Panc1 (cell line): ENCODE data around the gene NDRG3. TPM values are rescaled to one million over a fixed set of nuclear protein-coding genes. Genes with fewer than 3 reads are reported as not detected.
"Not testable (repeated sequence)": the region's sequence is repeated elsewhere in the genome, so short reads cannot be mapped to it uniquely, and the experiment has no call there.

ENCODE experiments used
- ATAC-seq: fragments of 200-7000 bp; cut with Tn5 transposase; 2 replicates; pipeline ENCODE4 v1.9.1; 2020; ENCODE audit warnings: mild to moderate bottlenecking, moderate library complexity
- BruUV-seq: library from RNA; stranded (reverse); fragments of 400-500 nt; replicated peaks from 2 replicates; lab custom pipeline; 2021; lab: Mats Ljungman, UMichigan
- CTCF ChIA-PET: fragments of 300-600 bp; sonication (Branson Sonifier 250); formaldehyde crosslinking; loops from one replicate; lab custom pipeline; 2022; ENCODE audit warnings: antibody characterized with exemption; lab: Charles Lee
- POLR2A ChIA-PET: fragments of 300-600 bp; sonication (Branson Sonifier 250); formaldehyde crosslinking; loops from one replicate; lab custom pipeline; 2022; ENCODE audit warnings: antibody characterized with exemption; lab: Charles Lee
- DNase-seq: peaks from one replicate; pipeline ENCODE4 v3.0.0-alpha.2; 2010; ENCODE audit warnings: low read depth, low spot score
- H3K27ac ChIP-seq: 2 replicates; pipeline ENCODE4 v1.5.1; 2011; ENCODE audit warnings: mild to moderate bottlenecking, low read length, inconsistent platforms
- H3K27me3 ChIP-seq: fragments of 200-500 bp; sonication (Bioruptor generic); 2 replicates; pipeline ENCODE4 v1.6.0; 2014; ENCODE audit warnings: low read length, inconsistent platforms; ENCODE audit not compliant: control insufficient read depth, insufficient read depth
- H3K36me3 ChIP-seq: fragments of 200-500 bp; sonication (Bioruptor generic); 2 replicates; pipeline ENCODE4 v1.5.1; 2014; ENCODE audit warnings: inconsistent platforms, mild to moderate bottlenecking, low read length, moderate library complexity; ENCODE audit not compliant: control insufficient read depth, insufficient read depth
- H3K4me1 ChIP-seq: 2 replicates; pipeline ENCODE4 v1.5.1; 2011; ENCODE audit warnings: inconsistent platforms, mild to moderate bottlenecking, low read length, moderate library complexity; ENCODE audit not compliant: control insufficient read depth, insufficient read depth
- H3K4me3 ChIP-seq, 2 experiments: 2 replicates each; pipeline ENCODE4 v1.5.1; 2011 to 2012; ENCODE audit warnings: low read depth in 2 of 2, low read length in 2 of 2, mild to moderate bottlenecking in 2 of 2, inconsistent platforms in 1 of 2, moderate library complexity in 1 of 2
- H3K9me3 ChIP-seq: fragments of 200-500 bp; sonication (Bioruptor generic); 2 replicates; pipeline ENCODE4 v1.5.1; 2014; ENCODE audit warnings: low read depth, mild to moderate bottlenecking, inconsistent platforms, low read length, moderate library complexity; ENCODE audit not compliant: control insufficient read depth, insufficient read depth
- POLR2AphosphoS5 ChIP-seq: IDR thresholded peaks from 2 replicates; pipeline ENCODE4 v1.6.1; 2012; ENCODE audit warnings: mild to moderate bottlenecking, low read depth, low read length, moderate library complexity
- SIN3A ChIP-seq: IDR thresholded peaks from 2 replicates; pipeline ENCODE4 v1.6.1; 2012; ENCODE audit warnings: low read depth, mild to moderate bottlenecking, low read length, moderate library complexity, borderline replicate concordance; ENCODE audit not compliant: insufficient read depth
- TCF7L2 ChIP-seq: IDR thresholded peaks from 2 replicates; pipeline ENCODE4 v1.6.1; 2011; ENCODE audit warnings: mild to moderate bottlenecking, low read depth, low read length, inconsistent platforms
- in situ Hi-C: cut with HindIII; loops from 2 replicates; pipeline ENCODE4 v1.10.0; 2016; ENCODE audit warnings: low sequenced_read_pairs, low pct_unique_long_range_greater_than_20kb
- intact Hi-C: fragments of 100-400 bp; cut with micrococcal nuclease; formaldehyde crosslinking; loops from one replicate; pipeline ENCODE4 v1.10.0; 2022; ENCODE audit not compliant: unreplicated experiment
- total RNA-seq: library from RNA; stranded (reverse); gene quantifications from one replicate; pipeline ENCODE4 v1.2.1, GENCODE V29; 2021; ENCODE audit not compliant: unreplicated experiment
- TF ChIP-seq, protein P1 (sequence below): fragments of 450-650 bp; IDR thresholded peaks from 2 replicates; pipeline ENCODE4 v1.5.1; 2017; ENCODE audit warnings: mild to moderate bottlenecking
- TF ChIP-seq, protein P2 (sequence below), 2 experiments: IDR thresholded peaks; 2 replicates each; pipeline ENCODE4 v1.6.1; 2011 to 2012; ENCODE audit warnings: low read depth in 2 of 2, control low read depth in 1 of 2, low read length in 1 of 2, mild to moderate bottlenecking in 1 of 2, moderate library complexity in 1 of 2; ENCODE audit not compliant: insufficient read depth in 1 of 2

Gene NDRG3
- total RNA-seq, 1 experiment from 2014 or later: 36.0 TPM

- ATAC-seq (peak; percentile 45), DNase-seq (no peak)
- no peak overlapping the region for H3K4me3 ChIP-seq
- in situ Hi-C loops (no loop called here), intact Hi-C loops (no loop called here)
- no peaks in the 10 kb centered on the region for H3K4me1 ChIP-seq
- H3K27ac ChIP-seq: no peak overlapping the region
- CTCF ChIA-PET: interaction anchor here (0.7 kb wide), 1 partner anchor 274 kb away, joined by 3 read pairs; the partner anchor contains the start of gene SAMHD1
- BruUV-seq: no TSS peak
- H3K27me3 ChIP-seq: no peaks in the 10 kb centered on the region
- H3K36me3 ChIP-seq: no peaks in the 10 kb centered on the region
- TF ChIP-seq TCF7L2 (no peak), POLR2AphosphoS5 (no peak), SIN3A (no peak)
- TF ChIP-seq, protein P1, sequence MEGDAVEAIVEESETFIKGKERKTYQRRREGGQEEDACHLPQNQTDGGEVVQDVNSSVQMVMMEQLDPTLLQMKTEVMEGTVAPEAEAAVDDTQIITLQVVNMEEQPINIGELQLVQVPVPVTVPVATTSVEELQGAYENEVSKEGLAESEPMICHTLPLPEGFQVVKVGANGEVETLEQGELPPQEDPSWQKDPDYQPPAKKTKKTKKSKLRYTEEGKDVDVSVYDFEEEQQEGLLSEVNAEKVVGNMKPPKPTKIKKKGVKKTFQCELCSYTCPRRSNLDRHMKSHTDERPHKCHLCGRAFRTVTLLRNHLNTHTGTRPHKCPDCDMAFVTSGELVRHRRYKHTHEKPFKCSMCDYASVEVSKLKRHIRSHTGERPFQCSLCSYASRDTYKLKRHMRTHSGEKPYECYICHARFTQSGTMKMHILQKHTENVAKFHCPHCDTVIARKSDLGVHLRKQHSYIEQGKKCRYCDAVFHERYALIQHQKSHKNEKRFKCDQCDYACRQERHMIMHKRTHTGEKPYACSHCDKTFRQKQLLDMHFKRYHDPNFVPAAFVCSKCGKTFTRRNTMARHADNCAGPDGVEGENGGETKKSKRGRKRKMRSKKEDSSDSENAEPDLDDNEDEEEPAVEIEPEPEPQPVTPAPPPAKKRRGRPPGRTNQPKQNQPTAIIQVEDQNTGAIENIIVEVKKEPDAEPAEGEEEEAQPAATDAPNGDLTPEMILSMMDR: no peak
- TF ChIP-seq, protein P2, sequence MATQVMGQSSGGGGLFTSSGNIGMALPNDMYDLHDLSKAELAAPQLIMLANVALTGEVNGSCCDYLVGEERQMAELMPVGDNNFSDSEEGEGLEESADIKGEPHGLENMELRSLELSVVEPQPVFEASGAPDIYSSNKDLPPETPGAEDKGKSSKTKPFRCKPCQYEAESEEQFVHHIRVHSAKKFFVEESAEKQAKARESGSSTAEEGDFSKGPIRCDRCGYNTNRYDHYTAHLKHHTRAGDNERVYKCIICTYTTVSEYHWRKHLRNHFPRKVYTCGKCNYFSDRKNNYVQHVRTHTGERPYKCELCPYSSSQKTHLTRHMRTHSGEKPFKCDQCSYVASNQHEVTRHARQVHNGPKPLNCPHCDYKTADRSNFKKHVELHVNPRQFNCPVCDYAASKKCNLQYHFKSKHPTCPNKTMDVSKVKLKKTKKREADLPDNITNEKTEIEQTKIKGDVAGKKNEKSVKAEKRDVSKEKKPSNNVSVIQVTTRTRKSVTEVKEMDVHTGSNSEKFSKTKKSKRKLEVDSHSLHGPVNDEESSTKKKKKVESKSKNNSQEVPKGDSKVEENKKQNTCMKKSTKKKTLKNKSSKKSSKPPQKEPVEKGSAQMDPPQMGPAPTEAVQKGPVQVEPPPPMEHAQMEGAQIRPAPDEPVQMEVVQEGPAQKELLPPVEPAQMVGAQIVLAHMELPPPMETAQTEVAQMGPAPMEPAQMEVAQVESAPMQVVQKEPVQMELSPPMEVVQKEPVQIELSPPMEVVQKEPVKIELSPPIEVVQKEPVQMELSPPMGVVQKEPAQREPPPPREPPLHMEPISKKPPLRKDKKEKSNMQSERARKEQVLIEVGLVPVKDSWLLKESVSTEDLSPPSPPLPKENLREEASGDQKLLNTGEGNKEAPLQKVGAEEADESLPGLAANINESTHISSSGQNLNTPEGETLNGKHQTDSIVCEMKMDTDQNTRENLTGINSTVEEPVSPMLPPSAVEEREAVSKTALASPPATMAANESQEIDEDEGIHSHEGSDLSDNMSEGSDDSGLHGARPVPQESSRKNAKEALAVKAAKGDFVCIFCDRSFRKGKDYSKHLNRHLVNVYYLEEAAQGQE (IDR thresholded peaks at IDR 0.05; ENCODE audit: insufficient read depth in 1 of 2, low read depth in 2 of 2, low read length in 1 of 2): no peak
- POLR2A ChIA-PET: no interaction called here
- H3K9me3 ChIP-seq: no peaks in the 10 kb centered on the region
Measured at GRCh38 chr20:36676701-36677421, 69.0 kb downstream of the NDRG3 start.

GRCh38 chr20:36675545-36675944 is 70.3 kb downstream of the NDRG3 start:
- H3K27me3 ChIP-seq, intact Hi-C loops, H3K4me1 ChIP-seq, DNase-seq, H3K9me3 ChIP-seq, H3K36me3 ChIP-seq, in situ Hi-C loops, H3K27ac ChIP-seq, POLR2A ChIA-PET, H3K4me3 ChIP-seq, ATAC-seq, BruUV-seq: not testable (repeated sequence)
- CTCF ChIA-PET: interaction anchor here (0.7 kb wide), 1 partner anchor 94 kb away, joined by 5 read pairs; no protein-coding TSS in a partner anchor

- H3K9me3 ChIP-seq: no peaks in the 10 kb centered on the region
- H3K27me3 ChIP-seq: no peaks in the 10 kb centered on the region
- BruUV-seq: no TSS peak
- H3K4me3 ChIP-seq: no peak overlapping the region
- H3K27ac ChIP-seq: no peak overlapping the region
- H3K36me3 ChIP-seq: no peaks in the 10 kb centered on the region
- ChIA-PET POLR2A (interaction anchor here (0.6 kb wide), 1 partner anchor 11 kb away, joined by 5 read pairs; no protein-coding TSS in a partner anchor), CTCF (no interaction called here)
- in situ Hi-C loops (no loop called here), intact Hi-C loops (no loop called here)
- no peak for DNase-seq
- no peak for ATAC-seq
- TF ChIP-seq, protein P1: no peak
- TF ChIP-seq POLR2AphosphoS5: no peak
- TF ChIP-seq SIN3A: no peak
- TF ChIP-seq, protein P2 (IDR thresholded peaks at IDR 0.05; ENCODE audit: insufficient read depth in 1 of 2, low read depth in 2 of 2, low read length in 1 of 2): no peak
- TF ChIP-seq TCF7L2: no peak
- H3K4me1 ChIP-seq: no peaks in the 10 kb centered on the region
Measured at GRCh38 chr20:36672991-36673390, 72.9 kb downstream of the NDRG3 start.
